Bronchial epithelial cell (primary cell): ENCODE data around the gene NMUR2. TPM values are rescaled to one million over a fixed set of nuclear protein-coding genes. Genes with fewer than 3 reads are reported as not detected.

Experiments used
- DNase-seq: peaks from one replicate; pipeline ENCODE4 v3.0.0-alpha.2; 2010; ENCODE audit warnings: low read depth
- FAIRE-seq: peaks from 2 replicates; lab custom pipeline; 2011; peaks lifted over from hg19 to GRCh38; lab: Jason Lieb, UNC
- H3K27me3 ChIP-seq: 2 replicates; pipeline ENCODE4 v1.5.1; 2011; ENCODE audit warnings: low read length; ENCODE audit not compliant: control insufficient read depth, insufficient read depth
- H3K36me3 ChIP-seq: 2 replicates; pipeline ENCODE4 v1.5.1; 2011; ENCODE audit warnings: low read length; ENCODE audit not compliant: control insufficient read depth, insufficient read depth
- H3K4me3 ChIP-seq: 2 replicates; pipeline ENCODE4 v1.5.1; 2011; ENCODE audit warnings: mild to moderate bottlenecking, low read depth, low read length, control low read depth
- CTCF ChIP-seq: IDR thresholded peaks from 2 replicates; pipeline ENCODE4 v1.5.1; 2011; ENCODE audit warnings: mild to moderate bottlenecking, moderate library complexity, low read length, control low read depth, inconsistent platforms; ENCODE audit not compliant: insufficient read depth, severe bottlenecking
- total RNA-seq: library from RNA; depleted of rRNA; stranded (reverse); fragments of >200 nt; gene quantifications from 2 replicates; pipeline ENCODE4 v1.2.1, GENCODE V29; 2014

The NMUR2 gene
- total RNA-seq, 1 donor from 2014 or later: not detected

- no peaks in the 10 kb centered on the region for H3K36me3 ChIP-seq
- H3K4me3 ChIP-seq: no peak overlapping the region
- FAIRE-seq: no peak
- no peak for DNase-seq
- H3K27me3 ChIP-seq: no peaks in the 10 kb centered on the region
- no peak for TF ChIP-seq CTCF
Measured at GRCh38 chr5:152424501-152424900, 19.4 kb upstream of the NMUR2 start.

GRCh38 chr5:152422081-152422480 is 17.0 kb upstream of the NMUR2 start:
- DNase-seq (no peak), FAIRE-seq (no peak)

DNA sequence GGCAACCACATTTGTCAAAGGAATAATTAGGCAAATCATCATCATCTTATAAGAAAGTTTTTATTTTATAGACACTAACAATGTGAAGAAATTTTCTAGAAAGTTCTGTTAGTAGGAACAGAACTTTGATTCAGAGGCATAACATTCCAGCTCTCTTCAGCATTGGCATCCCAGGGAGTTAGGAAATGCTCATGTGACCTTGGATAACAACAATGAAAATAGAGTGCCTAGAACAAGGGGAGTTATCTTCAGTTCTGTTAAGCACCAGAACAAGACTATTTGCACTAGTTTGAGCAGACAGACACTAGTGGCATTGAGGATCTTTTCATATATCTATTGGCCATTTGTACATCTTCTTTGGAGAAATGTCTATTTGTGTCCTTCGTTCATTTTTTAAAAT is 7.0 kb upstream of the NMUR2 start:
- H3K4me3 ChIP-seq: no peak overlapping the region

More at GRCh38 chr5:152422081-152422480, 17.0 kb upstream of the NMUR2 start:
- no peak overlapping the region for H3K4me3 ChIP-seq
- TF ChIP-seq CTCF: no peak
- H3K36me3 ChIP-seq: no peaks in the 10 kb centered on the region
- no peaks in the 10 kb centered on the region for H3K27me3 ChIP-seq

GRCh38 chr5:152406082-152406481 is 1.0 kb upstream of the NMUR2 start:
- no peaks in the 10 kb centered on the region for H3K27me3 ChIP-seq
- DNase-seq (no peak), FAIRE-seq (no peak)
- no peak overlapping the region for H3K4me3 ChIP-seq
- no peaks in the 10 kb centered on the region for H3K36me3 ChIP-seq
- TF ChIP-seq CTCF: no peak

More for the DNA sequence above, 7.0 kb upstream of the NMUR2 start:
- Histone ChIP-seq H3K36me3 (no peaks in the 10 kb centered on the region), H3K27me3 (no peaks in the 10 kb centered on the region)
- DNase-seq (no peak), FAIRE-seq (no peak)
- no peak for TF ChIP-seq CTCF

- FAIRE-seq (no peak), DNase-seq (no peak)
- H3K27me3 ChIP-seq: no peaks in the 10 kb centered on the region
- no peaks in the 10 kb centered on the region for H3K36me3 ChIP-seq
- H3K4me3 ChIP-seq: no peak overlapping the region
- no peak for TF ChIP-seq CTCF
Measured at GRCh38 chr5:152404494-152404893, 585 bp downstream of the NMUR2 start.

- Histone ChIP-seq H3K27me3 (no peaks in the 10 kb centered on the region), H3K36me3 (no peaks in the 10 kb centered on the region), H3K4me3 (no peak overlapping the region)
- no peak for DNase-seq
- TF ChIP-seq CTCF: no peak
- FAIRE-seq: no peak
Measured at GRCh38 chr5:152403046-152403445, 2.0 kb downstream of the NMUR2 start.
